Ascending aorta (tissue), 2 donors: ENCODE measurements around the gene FLT3LG. TPM values are rescaled to one million over a fixed set of nuclear protein-coding genes. Genes with fewer than 3 reads are reported as not detected.

ENCODE experiments used
- DNase-seq, 2 donors: peaks; one replicate each; pipeline ENCODE4 v3.0.0-alpha.2; 2019; ENCODE audit warnings: low spot score in 2 of 2
- H3K27ac ChIP-seq, 2 donors: fragments of 200-600 bp; sonication (generic); one replicate each; pipeline ENCODE4 v1.5.1; 2016 to 2017; ENCODE audit warnings: mild to moderate bottlenecking in 1 of 2
- H3K27me3 ChIP-seq: fragments of 200-600 bp; sonication (generic); one replicate; pipeline ENCODE4 v1.5.1; 2017
- H3K36me3 ChIP-seq, 2 donors: fragments of 200-600 bp; sonication (generic); one replicate each; pipeline ENCODE4 v1.5.1; 2016
- H3K4me1 ChIP-seq, 2 donors: fragments of 200-600 bp; sonication (generic); one replicate each; pipeline ENCODE4 v1.5.1; 2016 to 2017; ENCODE audit warnings: mild to moderate bottlenecking in 1 of 2
- H3K4me3 ChIP-seq, 2 donors: fragments of 200-600 bp; sonication (generic); one replicate each; pipeline ENCODE4 v1.5.1; 2016 to 2017; ENCODE audit warnings: mild to moderate bottlenecking in 1 of 2
- H3K9me3 ChIP-seq, 2 donors: fragments of 200-600 bp; sonication (generic); one replicate each; pipeline ENCODE4 v1.5.1; 2016
- CTCF ChIP-seq, 3 experiments: fragments of 200-600 bp in 2 of 3; fragments of 450-650 bp in 1 of 3; sonication (generic) in 2 of 3; IDR thresholded peaks; one replicate each; pipeline ENCODE4 v1.5.1; 2016 to 2019; ENCODE audit warnings: antibody characterized with exemption in 3 of 3, mild to moderate bottlenecking in 1 of 3, moderate library complexity in 1 of 3
- intact Hi-C: fragments of 100-400 bp; cut with DNase I; formaldehyde crosslinking; loops from one replicate; pipeline ENCODE4 v1.15.1; 2023
- total RNA-seq: library from RNA; depleted of rRNA; stranded (reverse); fragments of >200 nt; gene quantifications from one replicate; pipeline ENCODE4 v1.1.0, GENCODE V29; 2016

The FLT3LG gene
- total RNA-seq, 1 donor from 2014 or later: 37.3 TPM

- H3K36me3 ChIP-seq: no peaks in the 10 kb centered on the region
- H3K4me3 ChIP-seq: no peak overlapping the region
- intact Hi-C loops: no loop called here
- H3K27me3 ChIP-seq: peaks cover 32% of the 10 kb centered on the region
- no peak overlapping the region for H3K27ac ChIP-seq
- H3K4me1 ChIP-seq: peaks cover 0 to 5% of the 10 kb centered on the region in 2 donors
- no peaks in the 10 kb centered on the region for H3K9me3 ChIP-seq
- DNase-seq: no peak
- TF ChIP-seq CTCF (IDR thresholded peaks at IDR 0.05): no peak
Observed at GRCh38 chr19:49428547-49429451, 45.2 kb upstream of the FLT3LG start.

GRCh38 chr19:49430172-49430677, 43.8 kb upstream of the FLT3LG start:
- no peak for DNase-seq
- no peak for TF ChIP-seq CTCF (IDR thresholded peaks at IDR 0.05)
- Histone ChIP-seq H3K9me3 (no peaks in the 10 kb centered on the region), H3K27ac (no peak overlapping the region), H3K4me1 (peaks cover 0 to 5% of the 10 kb centered on the region in 2 donors), H3K36me3 (no peaks in the 10 kb centered on the region), H3K4me3 (no peak overlapping the region), H3K27me3 (peaks cover 39% of the 10 kb centered on the region)
- intact Hi-C loops: no loop called here

DNA sequence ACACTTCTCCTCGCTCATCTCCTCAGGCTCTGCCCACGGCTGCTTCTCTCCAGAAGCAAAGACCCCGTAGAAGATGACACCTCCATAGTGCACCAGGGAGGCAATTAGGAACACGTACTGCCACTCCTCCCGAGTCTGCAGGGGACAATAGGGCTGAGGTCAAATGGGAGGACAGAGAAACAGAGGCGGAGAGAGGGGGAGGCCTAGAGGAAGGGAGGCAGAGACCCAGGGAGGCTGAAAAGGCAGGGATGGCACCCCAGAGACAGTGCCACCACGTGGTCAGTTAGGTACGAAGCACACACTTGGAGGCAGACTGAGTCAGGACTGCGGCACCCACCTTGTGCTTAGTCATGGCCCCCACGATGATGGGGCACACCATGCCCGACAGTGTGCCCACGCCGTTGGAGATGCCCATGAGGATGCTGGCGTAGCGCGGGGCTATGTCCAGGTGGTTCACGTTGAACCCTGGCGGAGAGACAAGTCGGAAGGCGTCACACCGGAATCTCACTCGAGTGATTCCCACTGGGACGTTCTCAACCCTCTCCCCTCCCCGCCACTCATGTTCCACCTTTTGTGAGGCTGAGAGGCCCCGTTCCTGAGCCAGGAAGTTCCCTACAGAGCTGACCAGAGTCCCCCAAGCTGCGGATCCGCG, 43.2 kb upstream of the FLT3LG start:
- H3K4me1 ChIP-seq: peaks cover 0 to 5% of the 10 kb centered on the region in 2 donors
- intact Hi-C loops: no loop called here
- no peak overlapping the region for H3K27ac ChIP-seq
- H3K9me3 ChIP-seq: no peaks in the 10 kb centered on the region
- no peak overlapping the region for H3K4me3 ChIP-seq
- no peak for DNase-seq
- no peak for TF ChIP-seq CTCF (IDR thresholded peaks at IDR 0.05)
- no peaks in the 10 kb centered on the region for H3K36me3 ChIP-seq
- peaks cover 39% of the 10 kb centered on the region for H3K27me3 ChIP-seq

DNA sequence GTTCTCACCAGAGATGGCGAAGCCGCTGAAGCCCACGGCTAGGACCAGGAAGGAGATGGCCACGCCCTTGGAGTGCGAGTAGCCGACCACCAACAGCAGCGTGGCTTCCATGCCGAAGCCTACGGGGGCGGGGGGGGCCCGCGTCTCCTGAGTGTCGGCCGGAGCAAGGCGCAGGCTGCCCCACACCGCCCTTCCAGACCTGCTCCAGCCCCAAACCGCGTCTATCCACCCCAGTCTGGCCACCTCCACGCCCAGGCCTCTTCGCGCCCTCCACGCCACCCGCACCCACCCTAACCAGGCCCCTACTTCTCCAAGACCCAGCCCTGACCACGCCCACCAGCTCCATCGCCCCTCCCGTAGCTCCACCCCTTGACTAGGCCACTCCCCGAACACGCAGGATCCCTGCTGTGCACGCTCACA, 42.7 kb upstream of the FLT3LG start:
- Histone ChIP-seq H3K4me1 (peaks cover 0 to 5% of the 10 kb centered on the region in 2 donors), H3K27ac (no peak overlapping the region), H3K9me3 (no peaks in the 10 kb centered on the region), H3K4me3 (no peak overlapping the region), H3K36me3 (no peaks in the 10 kb centered on the region), H3K27me3 (peaks cover 39% of the 10 kb centered on the region)
- intact Hi-C loops: no loop called here
- DNase-seq: no peak
- no peak for TF ChIP-seq CTCF (IDR thresholded peaks at IDR 0.05)

GRCh38 chr19:49432141-49433073, 41.6 kb upstream of the FLT3LG start:
- peaks cover 0 to 5% of the 10 kb centered on the region in 2 donors for H3K4me1 ChIP-seq
- no peaks in the 10 kb centered on the region for H3K9me3 ChIP-seq
- peaks cover 41% of the 10 kb centered on the region for H3K27me3 ChIP-seq
- TF ChIP-seq CTCF (IDR thresholded peaks at IDR 0.05): no peak
- intact Hi-C loops: no loop called here
- no peak for DNase-seq
- H3K27ac ChIP-seq: no peak overlapping the region
- no peaks in the 10 kb centered on the region for H3K36me3 ChIP-seq
- H3K4me3 ChIP-seq: no peak overlapping the region
